Measurements from ENCODE around the gene APOE. TPM values are rescaled to one million over a fixed set of nuclear protein-coding genes. Genes with fewer than 3 reads are reported as not detected.

APOE gene
- total RNA-seq, 1 experiment from 2014 or later = 263 TPM

Other genes with a start within 250 kb of the APOE start
- gene CEACAM19, start 234.3 kb upstream of the APOE start, total RNA-seq (2014; rRNA removed; shearing (Covaris generic)) = 0.16 and 0.51 TPM in 2 replicates
- gene CEACAM16, start 206.6 kb upstream of the APOE start, total RNA-seq (2014; rRNA removed; shearing (Covaris generic)) = not detected in 2 replicates
- 2.7 and 3.7 TPM in 2 replicates for gene BCL3, start 157.1 kb upstream of the APOE start, total RNA-seq (2014; rRNA removed; shearing (Covaris generic))
- not detected in 2 replicates for gene CBLC, start 127.9 kb upstream of the APOE start, total RNA-seq (2014; rRNA removed; shearing (Covaris generic))
- gene BCAM, start 96.7 kb upstream of the APOE start, total RNA-seq (2014; rRNA removed; shearing (Covaris generic)) = 1.1 and 2.1 TPM in 2 replicates
- 27.3 and 32.6 TPM in 2 replicates for gene NECTIN2, start 59.5 kb upstream of the APOE start, total RNA-seq (2014; rRNA removed; shearing (Covaris generic))
- gene TOMM40, start 14.5 kb upstream of the APOE start, total RNA-seq (2014; rRNA removed; shearing (Covaris generic)) = 96.6 and 106 TPM in 2 replicates
- gene APOC1, start 8.8 kb downstream of the APOE start, total RNA-seq (2014; rRNA removed; shearing (Covaris generic)) = 17.3 and 34.2 TPM in 2 replicates
- not detected in 2 replicates for gene APOC4, start 36.4 kb downstream of the APOE start, total RNA-seq (2014; rRNA removed; shearing (Covaris generic))
- gene APOC2, start 40.3 kb downstream of the APOE start, total RNA-seq (2014; rRNA removed; shearing (Covaris generic)) = 1.8 and 3.4 TPM in 2 replicates
- gene CLPTM1, start 49.6 kb downstream of the APOE start, total RNA-seq (2014; rRNA removed; shearing (Covaris generic)) = 24.8 and 35.9 TPM in 2 replicates
- gene RELB, start 95.7 kb downstream of the APOE start, total RNA-seq (2014; rRNA removed; shearing (Covaris generic)) = 4.0 and 5.3 TPM in 2 replicates
- gene CLASRP, start 133.2 kb downstream of the APOE start, total RNA-seq (2014; rRNA removed; shearing (Covaris generic)) = 13.7 and 28.8 TPM in 2 replicates
- 0.08 and 0.32 TPM in 2 replicates for gene ZNF296, start 170.7 kb downstream of the APOE start, total RNA-seq (2014; rRNA removed; shearing (Covaris generic))
- 24.7 and 26.7 TPM in 2 replicates for gene GEMIN7, start 173.5 kb downstream of the APOE start, total RNA-seq (2014; rRNA removed; shearing (Covaris generic))
- gene PPP1R37, start 187.4 kb downstream of the APOE start, total RNA-seq (2014; rRNA removed; shearing (Covaris generic)) = 41.2 and 46.0 TPM in 2 replicates